ENCODE results near the gene SORCS3. TPM values are rescaled to one million over a fixed set of nuclear protein-coding genes. Genes with fewer than 3 reads are reported as not detected.

The SORCS3 gene
- total RNA-seq, 1 experiment from 2014 or later, result not detected

DNA sequence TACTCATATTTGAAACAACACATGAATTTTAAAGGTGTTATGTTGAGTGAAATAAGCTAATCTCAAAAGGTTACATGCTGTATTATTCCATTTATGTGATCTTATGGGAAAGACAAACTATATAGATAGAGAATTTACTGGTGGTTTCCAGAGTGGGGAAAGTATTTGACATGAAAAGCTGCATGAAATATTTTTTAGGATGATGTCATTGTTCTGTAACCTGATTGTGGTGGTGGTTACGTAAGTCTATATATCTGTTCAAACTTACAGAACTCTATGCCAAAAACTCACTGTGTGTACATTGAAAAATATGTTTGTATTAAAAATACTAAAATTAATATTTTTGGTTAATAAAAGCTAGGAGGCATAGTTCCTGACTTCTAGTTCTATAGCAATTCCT, 453.0 kb downstream of the SORCS3 start:
- no peak for DNase-seq (ENCODE audit: low read depth)

DNA sequence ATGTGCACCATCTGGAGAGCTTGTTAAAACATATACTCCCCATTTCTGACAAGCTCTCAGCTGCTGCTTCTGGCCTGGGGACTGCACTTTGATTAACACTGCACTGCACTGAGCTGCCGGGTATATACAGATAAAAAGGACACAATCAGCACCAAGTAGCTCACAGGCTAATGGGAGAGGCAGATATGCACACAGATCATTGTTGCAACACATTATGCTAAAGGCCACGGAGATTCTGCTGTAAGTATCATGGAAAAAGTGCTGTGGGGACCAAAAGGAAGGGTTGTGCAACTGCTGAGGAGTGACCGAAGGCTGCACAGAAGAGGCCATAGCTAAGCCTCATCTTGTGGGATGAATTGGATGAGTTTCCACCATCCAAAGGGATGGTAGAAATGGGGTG, 455.2 kb downstream of the SORCS3 start:
- DNase-seq (ENCODE audit: low read depth), result no peak

DNA sequence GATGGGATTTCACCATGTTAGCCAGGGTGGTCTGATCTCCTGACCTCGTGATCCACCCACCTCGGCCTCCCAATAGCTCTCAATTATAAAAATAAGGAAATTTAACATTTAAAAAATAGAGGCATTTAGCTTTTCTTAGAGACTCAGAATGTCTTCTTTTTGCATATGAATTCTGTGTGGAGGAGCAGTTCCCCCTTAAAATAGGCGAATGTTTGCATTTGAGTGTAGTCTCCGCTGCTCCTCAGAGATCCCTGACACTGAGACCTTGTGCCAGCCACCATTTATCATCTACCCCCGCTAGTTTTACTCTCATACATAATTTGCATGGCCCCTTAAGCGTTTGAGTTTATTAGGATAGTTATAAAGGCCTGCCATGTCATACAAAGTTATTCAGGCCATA, 461.9 kb downstream of the SORCS3 start:
- DNase-seq (ENCODE audit: low read depth), result no peak

DNA sequence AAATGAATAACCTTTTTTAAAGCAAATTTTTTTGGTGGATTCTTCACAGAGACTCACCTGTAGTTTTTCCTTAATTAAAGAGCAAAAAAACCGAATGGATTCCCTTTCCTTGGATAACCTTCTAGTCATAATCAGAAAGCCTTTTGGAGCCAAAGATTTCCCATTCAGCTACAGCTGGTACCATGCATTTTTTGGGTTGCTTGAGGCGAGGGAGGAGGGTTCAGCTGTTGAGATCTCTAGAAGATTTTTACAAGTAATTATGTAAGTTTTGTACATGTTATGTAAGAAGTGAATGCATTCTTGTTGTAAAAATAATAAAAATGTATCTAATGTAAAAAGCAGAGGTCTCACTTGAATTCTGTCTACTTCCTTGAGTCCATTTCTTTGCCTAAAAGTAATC, 463.2 kb downstream of the SORCS3 start:
- DNase-seq (ENCODE audit: low read depth), result no peak

DNA sequence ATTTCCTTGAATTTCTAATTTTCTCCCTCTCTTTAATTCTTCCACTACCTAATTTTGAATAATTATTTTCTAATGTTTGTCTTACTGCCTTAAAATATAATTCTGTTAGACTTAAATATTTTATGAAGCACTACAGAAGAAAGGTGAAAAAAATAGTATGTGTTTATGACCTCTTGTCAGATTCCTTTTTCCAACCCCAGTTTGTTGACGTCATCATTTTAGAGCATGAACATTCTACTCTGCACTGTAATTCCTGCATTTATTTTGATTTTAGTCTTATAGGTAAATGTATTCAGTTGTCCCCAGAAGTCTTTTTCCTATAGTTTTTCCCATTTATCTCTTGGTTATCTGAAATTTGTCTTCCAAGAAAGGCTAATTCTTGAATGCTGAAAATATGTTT, 468.1 kb downstream of the SORCS3 start:
- no peak for DNase-seq (ENCODE audit: low read depth)

DNA sequence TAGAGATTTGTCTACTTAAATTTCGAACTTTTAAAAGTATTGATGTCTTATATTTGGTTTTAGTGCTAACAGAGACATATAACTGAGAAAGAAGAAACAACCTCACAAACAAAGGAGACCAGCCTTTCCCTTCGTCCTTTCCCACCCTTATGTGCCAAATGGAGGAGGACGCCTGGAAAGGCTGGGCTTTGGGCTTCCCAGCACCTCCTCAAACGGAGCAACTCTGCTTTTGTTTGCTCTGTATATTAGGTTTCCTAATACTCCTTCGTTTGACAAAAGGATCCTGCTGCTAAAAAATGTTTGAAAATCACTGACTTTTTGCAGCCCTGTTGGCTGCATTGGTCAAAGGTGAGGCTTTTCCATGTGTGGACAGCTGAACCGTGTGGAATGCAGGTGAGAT, 471.8 kb downstream of the SORCS3 start:
- no peak for DNase-seq (ENCODE audit: low read depth)

DNA sequence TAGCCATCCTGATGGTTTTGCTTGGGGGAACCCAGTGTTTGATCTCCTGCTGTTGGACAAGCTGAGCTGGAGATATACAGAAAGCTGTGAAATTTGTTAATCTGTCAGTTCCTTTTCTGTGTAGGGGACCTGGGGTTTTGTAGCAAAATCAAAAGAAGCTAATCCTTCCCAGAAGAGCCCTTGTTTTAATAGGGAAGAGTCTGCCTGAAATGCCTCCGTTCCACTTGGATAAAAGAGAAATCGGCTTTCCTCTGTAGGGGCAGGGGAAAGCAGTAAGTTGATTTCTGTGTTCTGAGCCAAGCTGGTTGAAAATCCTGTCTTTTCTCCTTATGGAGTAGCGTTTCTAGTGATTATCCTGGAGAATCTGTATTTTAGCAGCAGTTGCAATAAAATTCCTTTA, 472.6 kb downstream of the SORCS3 start:
- DNase-seq (ENCODE audit: low read depth), result no peak

DNA sequence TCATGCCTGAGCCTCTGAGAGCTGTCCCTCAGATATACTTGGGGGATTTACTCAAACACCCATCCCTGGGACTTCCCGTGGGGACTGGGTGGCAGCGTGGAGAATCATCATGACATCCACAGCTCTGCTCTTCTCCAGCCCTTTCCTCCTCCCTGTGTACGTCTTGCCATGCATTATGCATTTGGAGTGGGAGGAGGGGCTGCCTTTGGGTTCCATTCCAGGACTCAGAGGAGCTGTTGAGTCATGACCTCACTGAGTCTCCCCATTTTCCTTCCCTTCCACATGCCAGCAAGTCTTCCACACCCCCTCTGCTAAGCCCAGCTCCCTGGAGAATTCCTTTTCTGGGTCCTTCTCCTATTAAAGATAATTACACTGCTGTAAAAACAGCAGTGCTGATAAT, 480.7 kb downstream of the SORCS3 start:
- no peak for DNase-seq (ENCODE audit: low read depth)

DNA sequence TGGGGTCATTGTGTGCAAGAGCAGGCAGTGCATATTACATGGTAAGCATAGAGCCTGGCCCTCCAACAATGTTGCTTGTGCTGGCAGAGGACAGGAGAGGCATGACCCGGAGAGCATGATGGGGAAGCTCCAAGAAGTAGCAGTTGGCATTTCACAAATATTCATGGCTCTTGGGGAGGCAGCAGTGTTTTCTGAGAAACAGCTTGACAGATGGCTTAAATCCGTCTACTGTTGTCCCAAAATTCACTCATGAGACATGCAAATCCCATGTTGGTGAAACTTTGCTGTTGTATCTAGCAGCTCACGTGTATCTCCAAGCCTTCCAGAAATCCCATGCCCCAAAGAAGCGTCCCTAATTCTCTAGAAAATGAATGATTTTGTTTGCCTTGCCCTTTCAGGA, 487.0 kb downstream of the SORCS3 start:
- no peak for DNase-seq (ENCODE audit: low read depth)

DNA sequence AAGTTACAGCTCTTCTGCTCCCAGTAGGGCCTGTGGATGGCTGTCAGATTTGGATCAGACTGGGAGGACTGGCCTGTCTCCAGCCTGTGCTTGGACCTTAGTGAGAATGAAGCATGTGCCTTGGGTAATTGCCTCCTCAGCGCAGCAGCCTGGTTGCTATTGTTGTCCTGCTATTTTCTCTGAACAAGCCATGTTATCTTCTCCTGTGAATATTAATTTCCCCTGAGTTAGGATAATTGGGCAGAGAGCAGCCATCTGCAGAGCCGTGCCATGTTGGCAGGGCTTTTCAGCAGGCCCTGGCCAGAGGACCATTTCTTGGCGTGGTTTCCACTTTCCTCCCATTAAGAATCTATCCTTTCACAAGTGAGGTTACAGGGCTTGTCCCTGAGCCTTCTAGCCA, 497.3 kb downstream of the SORCS3 start:
- DNase-seq (ENCODE audit: low read depth), result no peak

DNA sequence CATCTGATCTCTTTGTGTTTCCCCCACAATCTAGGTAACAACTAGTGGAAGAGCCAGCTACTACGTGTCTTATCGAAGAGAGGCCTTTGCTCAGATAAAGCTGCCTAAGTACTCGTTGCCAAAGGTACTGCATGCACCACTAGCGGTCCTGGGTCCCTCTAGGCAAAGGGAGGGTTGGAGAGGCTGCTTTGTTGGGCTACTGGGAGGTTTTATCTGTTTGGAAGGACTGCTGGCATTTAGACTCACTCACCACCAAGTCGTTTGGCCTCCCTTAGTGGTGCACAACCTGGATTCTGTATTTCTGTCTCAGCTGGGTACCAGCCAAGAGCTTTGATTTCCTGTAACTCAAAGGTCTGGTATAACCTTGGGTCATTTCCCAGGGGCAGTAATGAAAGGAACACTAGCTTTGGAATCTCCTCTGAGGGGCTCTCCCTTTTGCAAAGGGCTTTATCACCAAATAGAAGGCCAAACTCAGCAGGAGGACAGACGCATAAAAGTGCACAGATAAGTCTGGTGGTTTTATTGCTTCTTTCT, 498.3 kb downstream of the SORCS3 start:
- DNase-seq (ENCODE audit: low read depth), result no peak

DNA sequence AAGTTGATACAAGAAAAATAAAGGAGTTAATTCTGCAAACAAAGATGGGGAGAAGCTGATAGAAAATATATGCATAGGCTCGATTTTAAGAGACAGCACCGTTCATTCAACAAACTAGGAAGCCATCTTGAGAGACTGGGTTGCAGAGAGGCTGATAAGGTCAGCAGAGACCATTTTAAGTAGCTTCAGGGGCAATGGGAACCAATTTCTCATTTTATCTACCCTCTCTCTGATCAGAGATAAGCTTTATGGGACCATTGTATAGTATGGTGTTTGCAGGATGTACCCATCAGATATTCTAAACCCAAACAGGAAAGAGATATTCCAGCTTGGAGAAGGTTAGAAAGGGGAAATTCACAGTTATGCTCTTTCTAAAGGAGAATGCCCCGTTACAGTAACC, 499.5 kb downstream of the SORCS3 start:
- DNase-seq (ENCODE audit: low read depth), result no peak

DNA sequence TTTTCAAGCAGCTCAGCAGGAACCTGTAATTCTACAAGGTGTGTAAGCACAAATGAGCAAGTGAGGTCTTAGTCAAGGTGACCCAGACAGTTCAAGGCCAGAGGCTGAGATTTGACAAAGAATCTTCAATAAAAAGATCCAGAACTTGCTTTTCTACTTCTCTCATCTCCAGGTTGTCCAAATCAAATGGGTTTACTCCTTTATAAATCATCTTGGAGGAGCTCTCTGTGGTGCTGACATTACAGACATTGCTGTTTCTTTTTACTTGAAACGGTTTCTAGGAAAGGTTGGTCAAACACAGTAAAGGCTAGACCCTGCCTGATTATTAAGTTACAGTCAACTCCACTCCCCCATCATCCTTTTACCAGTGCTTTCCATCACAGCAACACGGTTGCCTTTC, 504.6 kb downstream of the SORCS3 start:
- no peak for DNase-seq (ENCODE audit: low read depth)

DNA sequence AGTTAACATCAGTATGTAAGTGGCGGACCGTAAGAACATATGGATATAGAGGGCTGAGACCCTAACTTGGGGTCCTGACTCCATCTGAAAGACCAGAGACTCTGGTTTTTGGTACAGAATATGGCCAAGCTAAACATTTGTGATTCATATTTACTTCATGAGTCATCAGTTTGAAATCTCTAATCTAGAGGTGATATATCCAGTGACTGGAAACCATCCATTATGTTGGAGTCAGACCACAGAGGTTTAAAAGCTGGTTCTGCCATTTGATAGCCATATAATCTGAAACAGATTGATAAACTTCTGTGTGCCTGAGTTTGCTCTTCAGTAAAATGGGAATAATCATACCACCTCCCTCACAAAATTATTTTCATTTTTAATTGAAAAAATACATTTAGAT, 505.3 kb downstream of the SORCS3 start:
- peak; percentile 37 for DNase-seq (ENCODE audit: low read depth)

DNA sequence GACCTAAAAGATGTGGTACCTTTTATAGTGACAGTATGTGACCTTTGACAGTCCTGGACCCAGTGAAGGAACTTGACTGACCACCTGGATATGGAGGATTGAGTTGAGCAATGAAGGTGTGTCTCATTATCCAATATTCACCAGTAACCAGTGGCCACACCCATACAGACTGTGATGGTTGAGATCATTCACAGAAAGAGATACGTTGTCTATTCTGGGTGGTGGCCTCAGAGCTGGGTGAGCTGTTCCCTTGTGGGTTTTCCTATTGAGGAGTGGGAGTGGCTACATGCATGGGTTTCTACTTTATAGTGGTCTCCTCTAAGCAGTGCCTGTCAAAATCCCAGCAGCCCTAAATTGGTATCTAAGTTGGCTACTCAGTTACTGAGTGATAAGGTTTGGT, 507.4 kb downstream of the SORCS3 start:
- DNase-seq (ENCODE audit: low read depth), result no peak

DNA sequence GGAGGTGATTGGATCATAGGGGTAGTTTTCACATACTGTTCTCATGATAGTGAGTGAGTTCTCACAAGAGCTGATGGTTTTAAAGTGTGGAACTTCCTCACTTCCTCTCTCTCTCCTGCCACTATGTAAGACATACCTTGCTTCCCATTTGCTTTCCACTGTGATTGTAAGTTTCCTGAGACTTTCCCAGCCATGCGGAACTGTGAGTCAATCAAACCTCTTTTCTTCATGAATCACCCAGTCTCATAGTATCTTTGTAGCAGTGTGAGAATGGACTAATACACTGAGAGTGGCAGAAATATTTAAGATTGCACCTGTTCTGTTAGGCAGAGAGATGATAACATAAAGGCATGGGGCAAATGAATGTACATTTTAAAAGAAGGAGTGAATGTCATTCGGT, 507.8 kb downstream of the SORCS3 start:
- peak; percentile 15 for DNase-seq (ENCODE audit: low read depth)

DNA sequence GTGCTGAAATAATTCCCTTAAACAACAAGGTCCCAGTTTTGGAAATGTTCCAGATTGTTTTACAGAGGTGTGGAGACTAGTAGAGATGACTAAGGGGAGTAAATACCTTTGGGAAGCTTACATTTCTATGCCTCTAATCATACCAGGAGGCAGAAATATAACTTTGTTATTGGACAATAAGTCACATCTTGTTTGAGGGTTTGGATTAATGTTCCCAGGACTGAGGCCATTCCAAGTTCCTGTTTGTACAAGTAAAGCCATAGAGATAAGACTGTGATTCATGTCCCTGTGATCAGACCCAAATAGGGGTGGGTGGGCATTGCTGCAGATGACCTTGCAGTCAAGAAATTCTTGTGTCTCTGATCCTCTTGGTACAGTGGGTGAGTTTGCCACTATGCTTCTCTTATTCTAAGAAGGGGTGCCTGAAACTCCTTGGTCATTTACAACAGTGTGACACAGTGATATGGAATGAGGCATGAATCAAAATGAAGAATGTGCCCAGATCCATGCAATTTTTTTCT, 508.3 kb downstream of the SORCS3 start:
- DNase-seq (ENCODE audit: low read depth), result peak; percentile 23

DNA sequence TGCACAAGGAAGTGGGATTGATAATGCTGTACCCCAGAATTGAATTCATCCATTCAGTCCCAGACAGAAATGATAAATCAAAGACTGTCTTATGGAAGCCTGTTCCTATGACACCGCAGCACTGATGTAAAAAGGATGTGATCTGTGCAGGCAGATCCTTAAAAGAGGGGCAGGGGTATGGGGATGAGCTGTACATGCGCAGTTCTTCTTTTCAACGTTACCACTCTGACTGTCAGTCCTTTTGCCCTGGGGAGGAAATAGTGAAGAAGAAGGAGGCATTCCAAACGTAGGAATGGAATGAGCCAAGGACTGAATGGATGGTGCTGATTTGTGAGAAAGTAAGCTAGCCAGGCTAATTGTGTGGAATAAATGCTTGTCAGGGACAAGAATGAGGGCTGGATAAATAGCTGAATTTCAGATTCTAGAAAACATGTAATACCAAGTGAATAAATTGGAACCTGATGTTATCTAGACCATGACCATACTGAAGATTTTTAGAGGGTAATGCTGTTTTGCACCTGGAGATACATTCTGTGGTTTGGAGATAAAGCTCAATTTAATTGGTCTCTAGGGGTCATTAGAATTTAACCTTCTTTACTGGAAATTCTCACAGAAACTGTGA, 509.3 kb downstream of the SORCS3 start:
- DNase-seq (ENCODE audit: low read depth), result peak; percentile 25

DNA sequence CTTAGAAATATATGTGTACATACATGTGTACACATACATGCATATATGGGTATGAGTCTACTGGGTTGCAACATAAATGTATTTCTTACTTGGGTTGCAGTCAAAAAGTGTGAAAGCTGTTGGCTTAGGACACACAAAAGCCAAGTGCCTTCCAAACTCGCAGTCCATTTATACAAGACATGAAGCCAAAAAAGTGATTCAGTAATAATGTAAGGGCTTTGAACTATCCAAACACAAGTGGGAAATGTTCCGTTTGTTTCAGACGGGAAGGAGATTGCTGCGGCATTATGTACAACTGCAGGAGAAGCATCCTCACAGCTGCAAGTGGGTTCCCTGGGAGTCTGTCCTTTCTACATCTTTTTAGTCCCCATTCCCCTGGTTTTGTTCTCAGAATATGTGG, 513.6 kb downstream of the SORCS3 start:
- DNase-seq (ENCODE audit: low read depth), result no peak

DNA sequence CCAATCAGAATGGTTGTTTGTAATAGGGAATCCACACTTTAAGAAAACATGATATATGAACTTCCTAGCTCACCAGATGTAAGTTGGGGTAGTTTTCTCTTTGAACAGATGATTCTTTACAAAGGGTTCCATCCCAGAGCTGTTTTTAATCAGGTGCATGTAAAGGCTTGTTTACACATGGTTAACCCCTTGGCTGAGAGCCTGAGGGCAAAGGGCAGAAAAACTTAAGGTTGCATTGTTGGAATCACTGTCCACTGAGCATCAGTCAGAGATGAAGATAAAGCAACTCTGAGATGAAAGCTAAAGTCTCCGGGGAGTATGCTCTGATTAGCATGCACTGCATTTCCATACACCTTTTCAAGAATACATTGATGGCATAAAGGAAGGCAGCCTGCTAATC, 518.2 kb downstream of the SORCS3 start:
- DNase-seq (ENCODE audit: low read depth), result no peak

DNA sequence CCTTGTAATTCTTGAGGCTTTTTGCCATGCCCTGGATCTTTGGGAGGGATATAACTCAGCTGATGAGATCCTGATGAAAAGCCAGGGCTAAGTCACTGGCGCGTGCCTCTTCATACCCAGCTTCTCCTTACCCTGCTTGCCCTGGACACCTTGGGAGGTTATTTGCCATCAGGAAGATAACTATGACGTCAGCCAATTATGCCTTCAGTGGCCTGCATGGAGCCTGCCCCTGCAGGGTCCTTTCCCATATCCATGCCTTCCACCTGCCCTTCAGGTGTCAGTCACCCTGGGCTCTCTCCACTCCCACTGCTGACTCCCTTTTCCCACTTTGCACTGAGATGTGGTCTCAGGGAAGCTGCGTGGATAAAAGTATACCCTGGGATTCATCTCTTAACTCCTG, 520.1 kb downstream of the SORCS3 start:
- no peak for DNase-seq (ENCODE audit: low read depth)

DNA sequence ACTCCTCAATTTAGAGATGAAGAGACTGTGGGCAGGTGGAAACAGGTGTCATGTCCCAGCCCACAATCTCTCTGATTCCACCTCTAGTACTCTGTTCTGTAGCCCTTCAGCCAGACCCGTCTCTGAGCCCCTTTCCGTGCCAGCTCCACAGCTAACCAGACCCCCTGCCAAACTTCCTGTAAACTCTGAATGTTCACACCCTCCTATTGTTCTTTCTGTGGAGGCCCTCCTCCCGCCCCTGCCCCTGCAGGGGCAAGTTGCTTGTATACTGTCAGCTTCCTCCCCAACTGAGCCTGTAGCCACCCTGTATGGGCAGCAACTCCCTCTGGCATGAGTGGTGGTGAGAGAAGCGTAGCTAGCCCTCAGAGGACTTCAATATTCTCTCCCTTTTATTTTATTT, 520.7 kb downstream of the SORCS3 start:
- DNase-seq (ENCODE audit: low read depth), result no peak

DNA sequence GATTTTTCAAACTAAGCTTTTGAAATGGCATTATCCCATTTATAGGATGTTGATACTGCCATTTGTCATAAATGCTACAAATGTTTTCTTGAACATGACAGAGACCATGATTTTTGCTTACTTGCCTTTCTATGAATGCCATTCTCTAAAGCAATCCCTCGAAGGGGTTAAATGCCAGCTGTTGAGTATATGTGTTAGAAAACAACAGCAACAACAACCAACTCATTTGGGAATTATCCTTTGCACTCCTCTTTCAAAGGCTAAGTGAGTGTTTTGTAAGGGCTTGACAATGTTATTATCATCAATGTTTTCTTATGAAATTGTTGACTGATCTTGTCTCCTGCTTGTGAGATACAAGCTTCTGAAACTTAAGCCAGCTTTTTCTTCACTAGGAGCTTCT, 529.4 kb downstream of the SORCS3 start:
- DNase-seq (ENCODE audit: low read depth), result no peak

DNA sequence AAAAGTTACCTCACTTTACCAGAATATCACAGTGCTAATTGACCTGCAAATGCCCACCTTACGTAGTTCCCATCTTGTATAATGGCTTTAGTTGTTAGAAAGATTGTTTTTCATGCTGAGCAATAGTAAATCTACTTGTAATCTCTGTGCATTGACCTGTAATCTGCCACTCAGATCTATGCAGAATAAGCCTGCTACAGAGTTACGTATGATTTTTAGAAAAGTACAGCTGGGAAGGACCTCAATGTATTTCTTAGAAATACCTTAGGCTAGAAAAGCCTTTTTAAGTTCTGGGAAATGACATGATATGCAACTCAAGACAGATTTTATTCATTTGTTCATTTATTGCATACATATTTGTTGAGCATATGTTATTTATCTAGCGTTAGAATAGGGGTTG, 530.9 kb downstream of the SORCS3 start:
- DNase-seq (ENCODE audit: low read depth), result no peak
